ENCODE measurements around the gene DPM3. TPM values are rescaled to one million over a fixed set of nuclear protein-coding genes. Genes with fewer than 3 reads are reported as not detected.
A peak's percentile ranks its signal among the peaks of the same experiment; 100 is the strongest.

Gene DPM3
- total RNA-seq, 4 donors from 2014 or later, result 32.5 to 70.8 (median 58.5) TPM

DNA sequence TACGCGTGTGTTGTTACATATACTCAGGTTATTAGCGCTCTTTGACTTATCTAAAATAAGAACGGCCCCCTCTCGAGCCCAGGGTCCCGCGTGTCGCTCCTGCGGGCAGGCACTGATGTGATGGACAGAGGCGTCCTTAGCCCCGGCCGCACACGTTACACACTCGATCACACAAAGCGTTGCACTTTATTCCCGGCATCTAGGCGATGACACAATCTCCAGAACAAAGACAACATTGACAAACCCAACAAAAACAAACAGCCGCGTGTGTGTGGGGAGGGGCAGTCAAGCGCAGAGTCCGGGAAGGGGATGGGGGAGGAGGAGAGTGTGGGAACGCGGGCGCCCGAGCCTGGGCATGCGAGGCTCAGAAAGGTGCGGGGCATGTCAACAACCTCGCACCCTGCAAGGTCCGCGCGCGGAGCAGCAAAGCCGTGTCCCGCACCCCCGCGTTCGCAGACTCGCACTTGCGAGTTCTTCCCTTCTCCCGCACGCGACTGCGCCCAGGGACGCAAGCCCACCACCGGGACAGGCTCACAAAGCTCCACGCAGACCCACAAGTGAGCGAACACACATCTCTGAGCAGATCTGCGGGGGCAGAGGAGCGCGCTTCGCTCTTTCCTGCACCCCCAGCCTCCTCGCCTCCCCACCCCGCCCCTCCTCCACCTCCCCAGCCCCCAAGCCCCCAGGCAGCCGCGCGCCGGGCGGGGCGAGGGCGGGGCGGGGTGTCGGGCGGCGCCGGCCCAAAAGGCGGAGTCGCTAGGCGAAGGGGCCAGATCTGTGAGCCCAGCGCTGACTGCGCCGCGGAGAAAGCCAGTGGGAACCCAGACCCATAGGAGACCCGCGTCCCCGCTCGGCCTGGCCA is 13.0 kb downstream of the DPM3 start, which contains the start of gene EFNA1:
Gene EFNA1, plus strand, starts transcription at position 772 of the 862 bp plus-strand sequence. CDS start 102 bp downstream, outside the sequence.
- ATAC-seq (ENCODE audit: low FRiP score) (peak; percentile 56), DNase-seq (ENCODE audit: low spot score) (no peak)
- TF ChIP-seq, protein P1, sequence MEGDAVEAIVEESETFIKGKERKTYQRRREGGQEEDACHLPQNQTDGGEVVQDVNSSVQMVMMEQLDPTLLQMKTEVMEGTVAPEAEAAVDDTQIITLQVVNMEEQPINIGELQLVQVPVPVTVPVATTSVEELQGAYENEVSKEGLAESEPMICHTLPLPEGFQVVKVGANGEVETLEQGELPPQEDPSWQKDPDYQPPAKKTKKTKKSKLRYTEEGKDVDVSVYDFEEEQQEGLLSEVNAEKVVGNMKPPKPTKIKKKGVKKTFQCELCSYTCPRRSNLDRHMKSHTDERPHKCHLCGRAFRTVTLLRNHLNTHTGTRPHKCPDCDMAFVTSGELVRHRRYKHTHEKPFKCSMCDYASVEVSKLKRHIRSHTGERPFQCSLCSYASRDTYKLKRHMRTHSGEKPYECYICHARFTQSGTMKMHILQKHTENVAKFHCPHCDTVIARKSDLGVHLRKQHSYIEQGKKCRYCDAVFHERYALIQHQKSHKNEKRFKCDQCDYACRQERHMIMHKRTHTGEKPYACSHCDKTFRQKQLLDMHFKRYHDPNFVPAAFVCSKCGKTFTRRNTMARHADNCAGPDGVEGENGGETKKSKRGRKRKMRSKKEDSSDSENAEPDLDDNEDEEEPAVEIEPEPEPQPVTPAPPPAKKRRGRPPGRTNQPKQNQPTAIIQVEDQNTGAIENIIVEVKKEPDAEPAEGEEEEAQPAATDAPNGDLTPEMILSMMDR (IDR thresholded peaks at IDR 0.05), result no peak

DNA sequence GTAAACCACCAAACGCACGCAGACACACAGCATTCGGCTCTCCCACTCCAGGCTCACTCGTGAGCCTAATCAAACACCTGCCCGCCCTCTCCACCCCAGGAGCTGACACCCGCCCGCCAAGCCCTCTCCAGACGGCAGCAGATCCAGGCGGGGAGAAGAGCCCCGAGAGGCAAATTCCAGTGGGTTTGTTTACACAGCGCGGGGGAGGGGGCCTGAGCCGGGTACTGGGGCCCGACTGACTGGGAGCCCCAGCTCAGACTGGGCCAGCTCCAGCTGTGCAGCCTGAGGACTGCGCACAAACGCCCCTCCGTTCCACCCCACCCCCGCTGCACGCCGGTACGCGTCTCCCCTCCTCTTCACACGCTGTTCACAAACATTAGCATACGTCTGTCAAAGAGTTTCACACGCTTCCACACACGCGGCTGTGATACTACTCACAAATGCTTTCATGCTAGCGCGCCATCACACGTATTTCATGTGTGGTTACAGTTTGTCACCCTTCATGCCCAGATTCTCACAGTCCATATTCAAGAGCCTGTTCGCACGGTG is 13.7 kb downstream of the DPM3 start:
- TF ChIP-seq, protein P1 (IDR thresholded peaks at IDR 0.05), result no peak
- ATAC-seq (ENCODE audit: low FRiP score), result no peak
- no peak for DNase-seq (ENCODE audit: low spot score)

DNA sequence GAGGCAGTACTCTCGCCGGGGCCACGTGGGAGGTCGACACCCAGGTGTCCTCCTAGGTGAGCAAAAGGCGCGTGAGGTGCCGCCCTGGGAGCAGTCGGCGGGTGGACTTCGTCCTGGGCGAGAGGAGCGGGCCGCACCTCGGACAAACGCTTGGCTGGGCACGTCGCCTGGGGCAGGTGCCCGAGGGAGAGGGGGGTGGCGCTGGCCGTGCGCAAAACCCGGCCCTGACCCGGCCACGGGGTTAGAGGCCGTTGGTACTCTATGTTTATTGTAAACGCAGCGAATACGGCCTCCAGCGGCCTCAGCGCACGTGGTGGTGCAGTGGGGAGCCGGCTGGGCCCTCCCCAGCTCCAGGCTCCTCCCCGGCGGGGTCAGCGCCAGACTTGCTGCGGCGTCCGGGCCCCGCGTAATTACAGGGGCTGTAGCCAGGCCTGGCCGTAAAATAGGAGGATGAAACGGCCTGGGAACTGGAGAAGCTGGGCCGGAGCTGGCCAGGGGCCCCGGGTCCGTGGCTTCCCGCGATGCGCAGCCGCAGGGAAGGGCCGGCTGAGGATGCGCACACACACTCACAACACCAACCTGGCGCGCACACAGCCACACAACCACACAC is 14.3 kb downstream of the DPM3 start:
- ATAC-seq (ENCODE audit: low FRiP score) (no peak), DNase-seq (ENCODE audit: low spot score) (no peak)
- TF ChIP-seq, protein P1 (IDR thresholded peaks at IDR 0.05), result no peak

DNA sequence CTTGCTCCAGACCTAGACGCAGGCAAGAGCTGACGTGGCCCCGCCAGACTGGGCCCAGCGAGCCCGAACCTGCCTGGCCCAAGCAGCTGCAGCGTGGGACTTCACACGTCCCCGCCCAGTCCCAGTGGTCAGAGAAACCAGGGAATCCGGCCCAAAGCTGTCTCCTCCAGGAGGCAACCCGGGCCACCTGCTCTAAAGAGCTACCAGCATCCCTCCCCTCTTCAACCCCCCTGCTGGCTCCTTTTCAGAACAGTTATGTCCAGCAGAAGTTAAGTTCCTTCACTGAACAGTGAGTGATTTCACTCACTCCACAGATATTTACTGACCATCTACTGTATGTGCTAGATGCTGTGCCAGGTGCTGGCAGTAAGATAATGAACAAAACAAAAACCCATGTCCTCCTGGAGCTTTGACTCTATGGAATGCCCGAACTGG is 14.8 kb downstream of the DPM3 start:
- TF ChIP-seq, protein P1 (IDR thresholded peaks at IDR 0.05), result no peak
- ATAC-seq (ENCODE audit: low FRiP score) (no peak), DNase-seq (ENCODE audit: low spot score) (no peak)

DNA sequence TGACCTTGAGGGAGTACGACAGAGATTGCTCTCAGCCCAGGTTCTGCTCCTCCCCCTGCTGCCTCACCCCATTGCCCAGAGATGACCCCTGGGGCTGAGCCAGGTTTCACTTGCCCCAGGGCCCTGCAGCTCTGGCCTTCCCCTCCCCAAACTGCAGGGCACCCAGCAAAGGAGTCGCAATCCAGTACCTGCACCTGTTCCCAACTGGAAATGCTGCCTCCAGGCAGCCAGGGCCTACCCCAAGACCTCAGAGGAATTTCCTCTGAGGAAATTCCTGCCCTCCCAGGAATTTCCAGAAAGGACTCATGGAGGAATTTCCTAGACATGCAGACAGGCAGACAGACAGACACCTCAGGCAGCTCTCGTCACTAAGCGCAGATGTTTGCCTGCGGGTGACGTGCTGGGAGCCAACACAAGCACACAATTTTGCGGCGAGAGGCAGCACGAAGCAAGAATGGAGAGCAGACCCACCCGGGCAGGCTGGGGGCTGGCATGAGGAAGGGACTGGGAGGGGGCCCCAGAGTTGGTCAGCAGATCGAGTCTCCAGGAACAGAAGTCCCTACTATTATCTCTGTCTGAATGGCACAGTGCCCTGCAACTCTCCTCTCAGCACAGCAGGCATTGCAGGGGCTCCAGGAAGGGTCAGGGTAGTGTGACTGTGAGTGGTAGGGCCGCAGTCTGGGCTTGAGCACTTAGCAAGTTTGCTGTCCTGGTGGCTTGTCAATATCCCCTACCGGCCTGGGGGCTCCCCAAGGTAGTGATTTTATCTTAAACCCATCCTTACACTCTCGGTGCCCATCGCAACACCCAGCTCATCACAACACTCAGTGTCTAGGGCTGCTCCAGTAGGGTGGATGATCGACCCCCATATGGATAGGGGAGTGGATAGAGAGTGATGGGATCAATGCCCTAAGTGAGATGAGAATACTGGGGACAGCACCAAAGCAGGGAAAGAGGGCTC is 15.5 kb downstream of the DPM3 start:
- no peak for DNase-seq (ENCODE audit: low spot score)
- no peak for ATAC-seq (ENCODE audit: low FRiP score)
- TF ChIP-seq, protein P1 (IDR thresholded peaks at IDR 0.05), result no peak

DNA sequence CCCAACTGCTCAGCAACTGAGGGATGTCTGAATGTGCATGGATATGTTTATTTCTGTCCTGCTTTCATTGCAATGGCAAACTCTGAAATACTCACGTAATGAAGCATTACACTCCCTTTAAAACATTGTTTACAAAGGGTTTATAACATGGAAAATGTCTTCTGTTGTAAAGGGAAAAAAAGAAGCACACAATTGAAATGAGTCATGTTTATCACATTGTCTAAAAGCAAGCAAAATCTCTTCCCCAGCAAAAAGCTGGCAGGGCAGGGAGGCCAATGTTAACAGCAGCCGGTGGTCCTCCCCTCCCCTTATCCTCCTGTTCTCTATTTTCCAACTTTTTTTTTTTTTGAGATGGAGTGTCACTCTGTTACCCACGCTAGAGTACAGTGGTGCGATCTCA is 16.5 kb downstream of the DPM3 start:
- no peak for DNase-seq (ENCODE audit: low spot score)
- no peak for ATAC-seq (ENCODE audit: low FRiP score)
- TF ChIP-seq, protein P1 (IDR thresholded peaks at IDR 0.05), result no peak
